Right hindlimb (tissue), 1 donor: ENCODE measurements around the gene IFIT1.
"Not testable (repeated sequence)": the region's sequence is repeated elsewhere in the genome, so short reads cannot be mapped to it uniquely, and the experiment has no call there.

Experiments used
- DNase-seq: peaks from one replicate; pipeline ENCODE4 v3.0.0-alpha.2; 2018

The IFIT1 gene

GRCh38 chr10:89403043-89403442 lies 10.6 kb downstream of the IFIT1 start:
- no peak for DNase-seq

- DNase-seq = peak; percentile 41
These were observed 12.0 kb downstream of the IFIT1 start for GRCh38 chr10:89404104-89405047.

GRCh38 chr10:89406178-89406577 lies 13.8 kb downstream of the IFIT1 start:
- DNase-seq = not testable (repeated sequence)

- not testable (repeated sequence) for DNase-seq
These were observed 15.4 kb downstream of the IFIT1 start for GRCh38 chr10:89407792-89408191.

GRCh38 chr10:89409282-89409681 lies 16.9 kb downstream of the IFIT1 start:
- not testable (repeated sequence) for DNase-seq

- DNase-seq = not testable (repeated sequence)
These were observed 18.1 kb downstream of the IFIT1 start for GRCh38 chr10:89410551-89410950.

- not testable (repeated sequence) for DNase-seq
These were observed 18.7 kb downstream of the IFIT1 start for GRCh38 chr10:89411135-89411534.

- DNase-seq = not testable (repeated sequence)
These were observed 19.9 kb downstream of the IFIT1 start for GRCh38 chr10:89412276-89412675.

GRCh38 chr10:89413398-89413912 lies 21.0 kb downstream of the IFIT1 start:
- DNase-seq = no peak

- peak; percentile 89 for DNase-seq
These were observed 21.9 kb downstream of the IFIT1 start, which contains the start of gene IFIT5 for GRCh38 chr10:89414146-89414878. TSS of gene IFIT5 (plus strand) at chr10:89414568. CDS start at chr10:89414799, 231 bp downstream.

GRCh38 chr10:89414879-89415821 lies 22.7 kb downstream of the IFIT1 start:
- peak; percentile 72 for DNase-seq

GRCh38 chr10:89416465-89416864 lies 24.0 kb downstream of the IFIT1 start:
- DNase-seq = no peak

- DNase-seq = no peak
These were observed 27.1 kb downstream of the IFIT1 start for GRCh38 chr10:89419548-89419947.

- no peak for DNase-seq
These were observed 28.6 kb downstream of the IFIT1 start for GRCh38 chr10:89421018-89421476.

- no peak for DNase-seq
These were observed 32.6 kb downstream of the IFIT1 start for GRCh38 chr10:89425000-89425399.

- DNase-seq = no peak
These were observed 33.9 kb downstream of the IFIT1 start for GRCh38 chr10:89426230-89426868.

- no peak for DNase-seq
These were observed 35.2 kb downstream of the IFIT1 start for GRCh38 chr10:89427629-89428028.

- DNase-seq = no peak
These were observed 36.5 kb downstream of the IFIT1 start for GRCh38 chr10:89428877-89429276.

- DNase-seq = no peak
These were observed 39.6 kb downstream of the IFIT1 start for GRCh38 chr10:89431977-89432376.

GRCh38 chr10:89438525-89438924 lies 46.1 kb downstream of the IFIT1 start:
- DNase-seq = no peak

GRCh38 chr10:89440226-89441009 lies 48.0 kb downstream of the IFIT1 start:
- no peak for DNase-seq
